Mononuclear cell (primary cell): ENCODE measurements around the gene KLF16. TPM values are rescaled to one million over a fixed set of nuclear protein-coding genes. Genes with fewer than 3 reads are reported as not detected.

Experiments
- H3K27me3 ChIP-seq: 2 replicates; pipeline ENCODE4 v1.6.0; 2011; ENCODE audit warnings: low read length, control low read depth; ENCODE audit not compliant: insufficient read depth
- H3K4me1 ChIP-seq: 2 replicates; pipeline ENCODE4 v1.5.1; 2011; ENCODE audit warnings: mild to moderate bottlenecking, low read length, control low read depth; ENCODE audit not compliant: insufficient read depth
- H3K4me3 ChIP-seq: 2 replicates; pipeline ENCODE4 v1.5.1; 2011; ENCODE audit warnings: mild to moderate bottlenecking, low read length, moderate library complexity
- H3K9me3 ChIP-seq: 2 replicates; pipeline ENCODE4 v1.5.1; 2011; ENCODE audit warnings: low read depth, mild to moderate bottlenecking, control low read depth, low read length
- total RNA-seq: library from RNA; depleted of rRNA; stranded (reverse); fragments of >200 nt; gene quantifications from one replicate; pipeline ENCODE4 v1.2.3, GENCODE V29; 2012

The KLF16 gene
- total RNA-seq, 1 donor: 12.4 TPM

DNA sequence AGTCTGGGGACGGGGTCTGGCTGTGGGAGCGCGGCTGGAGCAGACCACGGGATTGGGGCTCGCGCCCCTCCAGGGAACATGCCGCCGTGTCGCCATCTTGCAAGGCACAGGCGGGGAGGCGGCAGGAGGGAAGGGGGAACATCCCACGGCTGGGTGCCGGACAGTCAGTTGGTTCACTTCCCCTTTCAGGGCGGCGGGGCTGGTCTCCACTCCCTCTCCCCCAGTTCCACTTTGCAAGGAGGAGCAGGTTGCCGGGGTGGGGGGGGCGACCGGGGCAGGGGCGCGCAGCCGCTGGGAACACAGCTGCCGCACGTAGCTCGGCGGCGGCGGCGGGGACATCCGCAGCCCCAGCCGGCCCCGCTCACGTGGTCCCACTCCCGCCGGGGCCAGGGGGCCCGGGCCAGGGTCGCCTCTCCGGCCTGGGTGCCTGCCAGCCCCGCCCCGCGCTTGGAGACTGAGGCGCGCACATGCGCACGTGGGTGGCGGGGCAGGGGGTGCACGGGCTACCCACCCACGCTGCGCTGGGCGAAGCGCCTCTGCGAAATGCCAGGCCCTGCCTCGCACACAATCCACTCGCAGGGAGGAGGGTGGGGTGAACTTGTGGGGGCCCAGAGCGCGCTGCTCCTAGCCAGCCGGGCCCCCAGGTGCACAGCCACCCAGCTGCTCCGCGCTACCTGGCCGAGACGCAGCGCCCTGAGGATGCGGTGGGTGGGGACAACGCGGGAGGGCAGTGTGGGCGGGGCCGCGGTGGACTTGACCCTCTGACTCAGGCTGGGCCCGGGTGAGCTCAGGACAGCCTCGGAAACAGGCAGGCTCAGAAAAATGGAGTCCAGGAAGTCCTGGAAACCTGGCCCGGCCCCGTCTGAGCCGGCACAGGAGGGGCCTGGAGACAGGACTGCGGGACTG lies 6.4 kb downstream of the KLF16 start:
- peak overlapping the region; percentile 61 for H3K4me3 ChIP-seq
- peaks cover 98% of the 10 kb centered on the region for H3K4me1 ChIP-seq
- no peaks in the 10 kb centered on the region for H3K9me3 ChIP-seq
- H3K27me3 ChIP-seq: no peaks in the 10 kb centered on the region

DNA sequence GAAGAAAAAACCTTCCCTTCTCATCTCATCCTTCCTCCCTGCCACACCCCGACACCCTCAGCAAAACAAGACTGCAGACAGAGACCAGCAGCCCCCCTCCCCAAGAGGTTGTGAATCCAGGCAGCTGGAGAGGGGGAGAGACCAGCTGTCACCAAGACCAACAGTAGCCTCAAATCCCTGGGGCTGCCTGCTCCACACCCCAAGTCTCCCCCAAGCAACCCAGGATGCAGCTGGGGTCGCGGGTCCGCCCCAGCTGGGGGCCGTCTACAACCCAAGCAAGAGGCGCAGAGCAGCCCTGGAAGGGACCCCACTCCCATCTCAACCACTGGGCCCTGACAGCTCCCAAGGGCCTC lies 7.1 kb downstream of the KLF16 start:
- Histone ChIP-seq H3K4me1 (peaks cover 98% of the 10 kb centered on the region), H3K4me3 (peak overlapping the region; percentile 61)

DNA sequence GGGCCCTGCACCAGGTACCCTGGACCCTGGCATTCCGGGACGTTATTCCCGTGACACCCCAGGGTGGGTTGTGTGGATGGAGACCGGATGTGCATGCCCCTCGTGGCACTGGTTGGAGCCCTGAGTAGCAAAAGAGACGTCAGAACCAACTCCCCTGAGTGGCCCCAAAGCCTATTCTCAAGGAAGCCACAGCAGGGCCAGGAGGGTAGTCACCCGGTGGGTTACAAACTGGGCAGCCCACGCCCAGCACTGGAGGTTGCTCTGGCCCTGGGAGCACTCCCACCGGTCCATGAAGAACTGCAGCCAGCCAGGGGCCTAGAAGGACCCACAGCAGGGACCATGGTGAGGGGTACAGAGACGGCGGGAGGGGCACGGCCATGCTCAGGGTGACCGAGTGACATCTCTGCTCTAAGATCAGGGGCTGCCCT lies 7.5 kb downstream of the KLF16 start:
- Histone ChIP-seq H3K9me3 (no peaks in the 10 kb centered on the region), H3K4me3 (peak overlapping the region; percentile 61), H3K27me3 (no peaks in the 10 kb centered on the region), H3K4me1 (peaks cover 96% of the 10 kb centered on the region)

More for the DNA sequence above, 7.1 kb downstream of the KLF16 start:
- Histone ChIP-seq H3K9me3 (no peaks in the 10 kb centered on the region), H3K27me3 (no peaks in the 10 kb centered on the region)

DNA sequence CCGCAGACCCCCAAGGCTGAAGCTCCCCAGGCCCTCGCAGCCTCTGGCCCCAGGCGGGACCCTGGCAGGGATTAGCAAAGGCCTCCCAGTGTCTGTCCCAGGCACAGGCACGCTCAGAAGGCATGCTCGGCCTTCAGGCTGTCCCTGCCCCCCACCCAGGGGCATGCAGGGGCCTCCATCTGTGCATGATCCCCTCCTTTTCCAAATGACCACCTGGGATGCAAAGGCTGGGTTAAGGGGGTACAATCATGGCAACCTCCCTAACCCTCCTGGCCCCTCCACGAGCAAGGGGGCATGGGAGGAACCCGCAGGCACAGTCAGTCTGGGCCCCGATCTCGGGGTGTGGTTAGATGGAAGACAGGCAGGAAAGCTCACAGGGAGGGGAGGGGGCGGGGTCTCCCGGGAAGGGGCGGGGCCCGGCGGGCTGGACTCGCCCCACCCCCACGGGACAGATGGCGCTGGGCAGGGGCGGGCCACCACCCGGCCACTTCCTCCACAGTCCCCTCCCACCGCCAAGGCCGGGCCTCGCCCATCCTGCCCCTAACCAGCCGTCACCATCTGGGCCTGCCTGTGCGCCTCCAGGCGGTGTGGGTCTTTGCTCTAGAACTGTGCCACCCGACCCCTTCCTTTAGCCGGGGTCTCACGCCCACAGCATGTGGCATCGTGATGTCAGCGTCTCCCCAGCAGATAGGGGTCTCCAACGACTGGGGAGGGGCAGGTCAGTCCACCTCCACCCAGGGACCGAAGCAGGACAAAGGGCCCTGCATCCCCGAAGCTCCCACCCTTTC lies 8.1 kb downstream of the KLF16 start:
- H3K9me3 ChIP-seq: no peaks in the 10 kb centered on the region
- H3K4me1 ChIP-seq: peaks cover 90% of the 10 kb centered on the region
- peak overlapping the region; percentile 61 for H3K4me3 ChIP-seq
- no peaks in the 10 kb centered on the region for H3K27me3 ChIP-seq

DNA sequence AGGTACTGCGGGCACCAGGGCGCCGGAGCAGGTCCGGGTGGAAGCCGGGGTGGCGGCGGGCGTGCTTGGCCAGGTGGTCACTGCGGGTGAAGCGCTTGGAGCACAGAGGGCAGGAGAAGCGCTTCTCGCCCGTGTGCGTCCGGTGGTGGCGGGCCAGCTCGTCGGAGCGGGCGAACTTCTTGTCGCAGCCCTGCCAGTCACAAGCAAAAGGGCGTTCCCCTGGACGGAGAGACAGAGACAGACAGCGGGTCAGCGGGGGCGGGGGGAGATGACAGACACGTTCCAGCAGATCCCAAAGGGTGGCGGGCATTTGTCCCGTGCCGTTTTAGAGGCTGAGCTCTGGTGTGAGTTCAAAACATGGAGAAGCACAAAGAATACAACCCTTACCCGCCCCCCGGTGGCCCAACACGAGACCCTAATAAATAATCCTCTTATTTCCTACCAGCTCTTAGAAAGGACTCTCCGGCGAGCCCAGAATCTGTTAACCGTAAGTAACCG lies 8.8 kb downstream of the KLF16 start:
- Histone ChIP-seq H3K4me1 (peaks cover 84% of the 10 kb centered on the region), H3K27me3 (no peaks in the 10 kb centered on the region), H3K9me3 (no peaks in the 10 kb centered on the region), H3K4me3 (no peak overlapping the region)

DNA sequence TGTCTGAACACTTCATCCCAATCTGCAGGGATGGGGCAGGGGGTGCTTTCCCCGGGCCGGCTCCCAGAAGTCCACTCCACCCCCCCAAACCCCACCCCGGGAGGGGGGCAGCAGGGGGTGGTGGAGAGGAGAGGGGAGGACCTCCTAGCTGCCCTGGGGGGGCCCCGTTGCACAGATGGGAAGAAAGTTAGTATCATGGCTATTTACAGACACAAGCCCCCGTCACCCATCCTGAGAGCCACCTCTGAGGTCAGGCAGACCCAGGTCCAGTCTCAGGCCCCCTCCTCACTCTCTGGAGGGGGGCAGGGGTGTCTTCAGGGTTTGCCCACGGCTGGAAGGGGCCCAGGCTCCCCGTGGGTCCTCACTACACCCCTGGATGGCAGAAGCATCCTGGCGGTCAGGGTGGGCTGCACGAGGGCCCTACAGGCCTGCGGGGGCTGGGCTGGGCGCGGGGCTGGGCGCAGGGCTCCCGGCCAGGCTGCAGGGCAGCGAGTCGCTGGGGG lies 9.3 kb downstream of the KLF16 start:
- no peak overlapping the region for H3K4me3 ChIP-seq
- no peaks in the 10 kb centered on the region for H3K27me3 ChIP-seq
- no peaks in the 10 kb centered on the region for H3K9me3 ChIP-seq
- H3K4me1 ChIP-seq: peaks cover 83% of the 10 kb centered on the region

DNA sequence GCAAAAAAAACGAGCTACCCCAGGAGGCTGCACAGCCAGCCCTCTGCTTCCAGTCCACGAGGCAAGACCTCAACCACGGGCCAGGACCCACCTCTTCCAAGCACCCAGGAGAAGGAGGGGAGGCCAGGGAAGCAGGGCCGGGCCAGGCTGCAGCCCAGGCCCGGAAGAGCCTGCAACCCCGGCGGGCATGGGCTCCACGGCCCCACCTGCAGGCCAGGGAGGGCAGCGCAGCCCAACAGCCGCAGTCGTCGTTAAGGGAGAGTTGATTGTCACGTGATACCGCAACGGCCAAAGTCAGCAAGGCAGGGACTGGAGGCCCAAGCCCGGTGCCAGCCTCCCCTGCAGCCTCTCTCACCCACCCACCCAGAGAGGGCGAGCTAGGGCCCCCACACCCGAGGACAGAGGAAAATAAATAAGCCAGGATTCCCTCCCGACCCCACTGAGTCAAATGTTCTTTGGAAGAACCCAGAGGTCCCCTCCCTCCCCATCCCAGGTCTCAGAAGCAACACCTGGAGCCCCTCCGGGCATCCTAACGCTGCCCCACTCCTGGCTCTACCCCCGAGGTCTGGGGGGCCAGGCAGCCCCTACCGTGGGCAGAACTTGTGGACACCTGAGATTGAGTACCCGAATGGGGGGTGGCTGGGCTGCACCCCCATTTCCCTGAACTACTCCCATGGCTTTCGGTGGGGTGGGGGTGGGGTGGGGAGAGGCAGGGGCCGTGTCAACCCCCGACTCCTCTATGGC lies 9.9 kb downstream of the KLF16 start:
- no peaks in the 10 kb centered on the region for H3K9me3 ChIP-seq
- H3K27me3 ChIP-seq: no peaks in the 10 kb centered on the region
- peaks cover 81% of the 10 kb centered on the region for H3K4me1 ChIP-seq
- H3K4me3 ChIP-seq: no peak overlapping the region

DNA sequence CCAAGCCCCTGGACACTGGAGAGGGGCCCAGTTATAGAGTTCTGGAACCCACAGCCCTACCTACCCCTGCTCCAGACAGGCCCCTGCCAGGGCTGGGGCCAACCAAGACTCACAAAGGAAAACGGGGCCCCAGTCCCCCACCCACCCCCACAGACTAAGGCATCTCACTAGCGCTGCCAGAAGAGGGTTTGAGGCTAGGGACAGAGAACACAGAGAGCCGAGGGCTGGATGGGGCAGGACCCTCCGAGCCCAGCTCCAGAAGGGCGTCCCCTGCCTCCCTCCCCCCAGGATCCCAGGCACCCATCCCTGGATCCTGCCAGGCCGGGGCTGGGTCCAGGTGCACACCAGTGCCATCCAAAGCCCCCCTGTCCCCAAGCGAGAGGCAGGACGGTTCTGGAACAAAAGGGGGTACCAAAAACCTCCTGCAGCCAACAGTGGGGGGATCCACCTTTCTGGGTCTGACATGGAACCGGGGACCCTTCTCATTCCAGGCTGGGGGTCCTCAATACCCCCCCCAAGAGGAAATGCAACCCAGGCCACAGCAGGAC lies 10.7 kb downstream of the KLF16 start:
- Histone ChIP-seq H3K4me1 (peaks cover 74% of the 10 kb centered on the region), H3K27me3 (no peaks in the 10 kb centered on the region), H3K4me3 (no peak overlapping the region), H3K9me3 (no peaks in the 10 kb centered on the region)

DNA sequence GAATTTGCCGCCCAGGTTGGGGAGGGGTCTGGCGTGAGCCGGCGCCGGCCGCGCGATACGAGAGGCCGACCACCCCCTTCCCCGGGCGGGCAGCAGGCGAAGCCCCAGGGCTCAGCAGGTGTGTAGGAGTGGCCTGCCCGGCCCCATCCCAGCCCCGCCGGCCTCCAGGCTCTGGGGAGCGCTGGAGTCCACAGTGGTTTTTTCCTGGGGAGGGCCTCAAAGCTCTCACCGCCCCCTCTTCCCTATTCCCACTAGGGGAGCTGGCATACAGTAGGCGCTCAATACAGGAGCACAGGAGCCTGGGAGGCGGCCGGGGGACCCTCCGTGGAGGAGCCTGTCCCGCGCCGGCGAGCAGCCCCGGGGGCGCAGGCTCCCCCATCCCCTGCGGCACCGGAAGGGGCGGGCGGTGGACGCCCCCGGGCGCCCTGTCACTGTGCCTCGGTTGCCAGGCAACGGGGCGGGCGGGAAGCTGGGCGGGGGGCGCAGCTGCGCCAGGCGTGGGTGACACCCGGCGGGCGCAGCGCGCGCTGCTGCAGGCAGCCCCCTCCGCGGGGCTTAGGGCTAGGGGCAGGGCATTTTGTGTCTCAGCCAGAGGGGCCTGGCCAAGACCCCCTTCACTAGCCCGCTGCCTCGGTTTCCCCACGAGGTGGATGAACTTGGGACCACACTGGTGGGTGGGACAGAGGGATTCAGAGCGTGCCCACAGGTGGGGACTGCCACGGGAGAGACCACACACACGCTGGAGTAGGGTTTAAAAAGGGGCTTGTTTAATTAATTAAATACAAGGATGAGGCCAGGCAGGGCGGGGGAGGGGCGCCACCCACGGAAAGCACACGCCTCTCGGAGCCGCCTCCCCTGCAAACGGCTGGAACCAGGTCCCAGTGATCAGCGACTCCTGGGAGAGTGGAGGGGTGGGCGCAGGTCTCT lies 11.5 kb downstream of the KLF16 start:
- H3K4me3 ChIP-seq: no peak overlapping the region
- H3K4me1 ChIP-seq: peaks cover 74% of the 10 kb centered on the region
- no peaks in the 10 kb centered on the region for H3K9me3 ChIP-seq
- no peaks in the 10 kb centered on the region for H3K27me3 ChIP-seq

DNA sequence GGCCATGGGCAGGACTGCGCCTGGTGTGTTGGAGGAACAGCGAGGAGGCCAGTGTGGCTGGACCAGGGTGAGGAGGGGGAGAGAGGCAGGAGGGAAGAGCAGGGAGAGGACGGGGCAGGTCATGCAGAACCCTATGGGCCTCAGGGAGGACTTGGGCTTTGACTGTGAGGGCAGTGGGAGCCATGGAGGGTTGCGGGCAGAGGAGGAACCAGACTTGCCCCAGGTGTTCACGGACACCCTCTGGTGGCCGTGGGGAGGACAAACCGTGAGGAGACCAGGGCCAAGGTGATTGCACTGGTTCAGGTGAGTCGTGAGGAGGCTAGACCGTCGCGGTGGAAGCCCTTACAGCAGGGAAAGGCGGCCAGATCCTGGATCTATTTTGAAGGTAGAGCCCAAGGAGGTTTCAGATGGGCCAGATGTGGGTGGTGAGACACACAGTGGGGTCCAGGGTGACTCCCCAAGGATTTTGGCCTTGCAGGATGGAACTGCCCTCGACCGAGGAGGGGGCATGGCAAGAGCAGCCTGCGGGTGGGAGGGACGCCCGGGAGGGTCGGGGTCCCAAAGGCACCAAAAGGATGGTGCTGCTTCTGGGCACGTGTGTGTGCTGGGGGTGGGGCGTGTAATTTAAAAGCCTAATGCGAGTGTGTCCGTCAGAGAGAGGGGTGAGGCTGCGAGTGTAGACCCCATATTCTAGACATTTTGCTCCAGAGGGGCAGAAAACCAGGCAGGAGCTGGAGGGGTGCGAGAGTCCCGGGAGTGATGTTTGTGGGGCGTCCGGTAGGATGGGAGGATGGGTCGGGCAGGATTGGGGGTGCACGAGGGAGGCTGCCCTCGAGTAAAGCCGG lies 12.3 kb downstream of the KLF16 start:
- Histone ChIP-seq H3K4me1 (peaks cover 76% of the 10 kb centered on the region), H3K4me3 (no peak overlapping the region), H3K9me3 (no peaks in the 10 kb centered on the region), H3K27me3 (no peaks in the 10 kb centered on the region)

DNA sequence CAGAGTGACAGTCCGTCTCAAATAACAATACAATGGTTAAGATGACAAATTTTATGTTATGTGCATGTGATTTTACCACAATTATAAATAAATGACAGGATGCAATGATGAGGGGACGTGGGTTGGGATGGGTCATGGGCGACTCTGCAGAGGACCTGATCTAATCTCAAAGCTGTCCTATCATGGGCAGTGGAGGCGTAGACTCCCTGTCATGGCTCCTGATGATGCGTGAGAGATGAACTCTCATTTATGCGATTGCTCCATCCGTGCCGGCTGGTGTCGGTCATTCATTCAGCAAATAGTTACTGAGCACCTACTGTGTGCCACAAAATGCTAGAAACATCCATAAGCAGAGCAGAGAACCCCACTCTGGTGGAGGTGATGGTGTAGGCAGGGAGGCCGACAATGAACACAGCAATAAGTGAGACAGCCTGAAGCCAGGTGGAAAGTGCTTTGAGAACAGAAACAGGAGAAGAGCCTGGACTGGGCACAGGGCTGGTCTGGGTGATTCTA lies 13.4 kb downstream of the KLF16 start:
- Histone ChIP-seq H3K9me3 (no peaks in the 10 kb centered on the region), H3K27me3 (no peaks in the 10 kb centered on the region), H3K4me3 (no peak overlapping the region), H3K4me1 (peaks cover 76% of the 10 kb centered on the region)

DNA sequence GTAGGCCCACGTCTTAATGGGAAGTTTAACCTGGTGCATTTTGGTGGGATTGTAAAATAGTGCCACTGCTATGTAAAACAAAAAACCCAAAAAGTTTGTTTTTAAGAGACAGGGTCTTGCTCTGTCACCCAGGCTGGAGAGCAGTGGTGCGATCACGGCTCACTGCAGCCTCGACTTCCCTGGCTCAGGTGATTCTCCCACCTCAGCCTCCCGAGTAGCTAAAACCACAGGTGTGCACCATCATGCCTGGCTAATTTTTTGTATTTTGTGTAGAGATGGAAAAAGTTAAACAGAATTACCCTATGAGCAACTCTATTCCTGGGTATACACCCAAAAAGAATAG lies 14.3 kb downstream of the KLF16 start:
- peaks cover 76% of the 10 kb centered on the region for H3K4me1 ChIP-seq
- H3K4me3 ChIP-seq: no peak overlapping the region
- H3K9me3 ChIP-seq: no peaks in the 10 kb centered on the region
- no peaks in the 10 kb centered on the region for H3K27me3 ChIP-seq
